WTC11 (cell line): Measurements from ENCODE around the gene SEMA4F.

ENCODE experiments used
- ATF2 ChIP-seq: sonication (generic); formaldehyde crosslinking; IDR thresholded peaks from 2 replicates; pipeline ENCODE4 v1.8.1; 2022; ENCODE audit warnings: low read depth, missing genetic modification reagents, borderline replicate concordance
- ATF3 ChIP-seq: sonication (generic); formaldehyde crosslinking; conservative IDR thresholded peaks from 2 replicates; pipeline ENCODE4 v1.8.1; 2022; ENCODE audit warnings: mild to moderate bottlenecking, missing genetic modification reagents
- ELF4 ChIP-seq: sonication (generic); formaldehyde crosslinking; IDR thresholded peaks from 2 replicates; pipeline ENCODE4 v1.8.1; 2022; ENCODE audit warnings: low read depth, mild to moderate bottlenecking, moderate library complexity, missing genetic modification reagents
- FOXJ3 ChIP-seq: sonication (generic); formaldehyde crosslinking; IDR thresholded peaks from 2 replicates; pipeline ENCODE4 v1.9.0; 2021; ENCODE audit warnings: missing genetic modification reagents, mild to moderate bottlenecking, borderline replicate concordance
- FOXK1 ChIP-seq: sonication (generic); formaldehyde crosslinking; IDR thresholded peaks from 2 replicates; pipeline ENCODE4 v1.8.0; 2022; ENCODE audit warnings: mild to moderate bottlenecking, moderate library complexity, missing genetic modification reagents
- HMGXB4 ChIP-seq: sonication (generic); formaldehyde crosslinking; IDR thresholded peaks from 2 replicates; pipeline ENCODE4 v1.8.1; 2023; ENCODE audit warnings: mild to moderate bottlenecking, moderate library complexity, missing genetic modification reagents
- IRF1 ChIP-seq: sonication (generic); formaldehyde crosslinking; IDR thresholded peaks from 2 replicates; pipeline ENCODE4 v1.8.0; 2023; ENCODE audit warnings: missing genetic modification reagents
- NR2C2 ChIP-seq: sonication (generic); formaldehyde crosslinking; IDR thresholded peaks from 2 replicates; pipeline ENCODE4 v1.8.0; 2022; ENCODE audit warnings: mild to moderate bottlenecking, missing genetic modification reagents
- NR3C1 ChIP-seq: sonication (generic); formaldehyde crosslinking; conservative IDR thresholded peaks from 2 replicates; pipeline ENCODE4 v1.8.1; 2023; ENCODE audit warnings: low read depth, mild to moderate bottlenecking, missing genetic modification reagents
- USF1 ChIP-seq: sonication (generic); formaldehyde crosslinking; IDR thresholded peaks from 2 replicates; pipeline ENCODE4 v1.8.0; 2022; ENCODE audit warnings: mild to moderate bottlenecking, missing genetic modification reagents
- ZNF263 ChIP-seq: sonication (generic); formaldehyde crosslinking; IDR thresholded peaks from 2 replicates; pipeline ENCODE4 v1.8.1; 2022; ENCODE audit warnings: low read depth, mild to moderate bottlenecking, moderate library complexity, missing genetic modification reagents
- ZNF671 ChIP-seq: fragments of 250-450 bp; sonication (Bioruptor Pico); IDR thresholded peaks from 2 replicates; pipeline ENCODE4 v1.8.0; 2021; ENCODE audit warnings: mild to moderate bottlenecking
- TF ChIP-seq, protein P1 (sequence below): fragments of 200-600 bp; IDR thresholded peaks from 2 replicates; pipeline ENCODE4 v1.8.0; 2022; ENCODE audit warnings: antibody characterized with exemption

GRCh38 chr2:74632209-74632938 is 21.7 kb upstream of the SEMA4F start:
- TF ChIP-seq ZNF263 (CRISPR knock-in tag) (no peak), ATF3 (CRISPR knock-in tag) (no peak), NR2C2 (CRISPR knock-in tag) (no peak), ELF4 (no peak), ZNF671 (CRISPR knock-in tag) (no peak), FOXK1 (CRISPR knock-in tag) (no peak), NR3C1 (no peak), FOXJ3 (CRISPR knock-in tag) (no peak), HMGXB4 (CRISPR knock-in tag) (no peak), USF1 (CRISPR knock-in tag) (no peak), IRF1 (no peak), ATF2 (CRISPR knock-in tag) (no peak)
- TF ChIP-seq, protein P1, sequence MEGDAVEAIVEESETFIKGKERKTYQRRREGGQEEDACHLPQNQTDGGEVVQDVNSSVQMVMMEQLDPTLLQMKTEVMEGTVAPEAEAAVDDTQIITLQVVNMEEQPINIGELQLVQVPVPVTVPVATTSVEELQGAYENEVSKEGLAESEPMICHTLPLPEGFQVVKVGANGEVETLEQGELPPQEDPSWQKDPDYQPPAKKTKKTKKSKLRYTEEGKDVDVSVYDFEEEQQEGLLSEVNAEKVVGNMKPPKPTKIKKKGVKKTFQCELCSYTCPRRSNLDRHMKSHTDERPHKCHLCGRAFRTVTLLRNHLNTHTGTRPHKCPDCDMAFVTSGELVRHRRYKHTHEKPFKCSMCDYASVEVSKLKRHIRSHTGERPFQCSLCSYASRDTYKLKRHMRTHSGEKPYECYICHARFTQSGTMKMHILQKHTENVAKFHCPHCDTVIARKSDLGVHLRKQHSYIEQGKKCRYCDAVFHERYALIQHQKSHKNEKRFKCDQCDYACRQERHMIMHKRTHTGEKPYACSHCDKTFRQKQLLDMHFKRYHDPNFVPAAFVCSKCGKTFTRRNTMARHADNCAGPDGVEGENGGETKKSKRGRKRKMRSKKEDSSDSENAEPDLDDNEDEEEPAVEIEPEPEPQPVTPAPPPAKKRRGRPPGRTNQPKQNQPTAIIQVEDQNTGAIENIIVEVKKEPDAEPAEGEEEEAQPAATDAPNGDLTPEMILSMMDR: no peak
